Left cardiac atrium (tissue), 4 donors: ENCODE measurements around the gene NACA. TPM values are rescaled to one million over a fixed set of nuclear protein-coding genes. Genes with fewer than 3 reads are reported as not detected.
"Not testable (repeated sequence)": the region's sequence is repeated elsewhere in the genome, so short reads cannot be mapped to it uniquely, and the experiment has no call there.

ENCODE experiments used
- ATAC-seq, 2 donors: fragments of 200-7000 bp; cut with Tn5 transposase; one replicate each; pipeline ENCODE4 v1.9.1; 2020; ENCODE audit warnings: mild to moderate bottlenecking in 2 of 2, moderate library complexity in 2 of 2
- DNase-seq: peaks from one replicate; pipeline ENCODE4 v3.0.0-alpha.2; 2020
- intact Hi-C, 2 donors: fragments of 100-400 bp; cut with DNase I; formaldehyde crosslinking; loops; one replicate each; pipeline versions ENCODE4 v1.14.1 to v1.15.1; 2022 to 2023
- total RNA-seq, 2 donors: library from RNA; stranded (reverse); fragmentation: NEBNext Ultra II Directional; extraction: Animal tissue kit (Norgen Biotek cat#: 25700); gene quantifications; one replicate each; pipeline ENCODE4 v1.2.1, GENCODE V29; 2021
- donor health status: DM: no; HTN: yes; CAD: no.
- donor health status: DM: no; HTN: yes; CAD: no; lungs with severe emphysema.
- donor health status: DM: yes; HTN: yes; CAD: no.
- donor health status: Dilated cardiomyopathy.

Gene NACA
- total RNA-seq, 2 donors from 2014 or later, result 516 to 593 TPM

GRCh38 chr12:56709759-56710376 is 15.2 kb downstream of the NACA start:
- no peak for ATAC-seq
- DNase-seq, result no peak
- intact Hi-C loops, result no loop called here

GRCh38 chr12:56704522-56704921 is 20.6 kb downstream of the NACA start:
- DNase-seq, intact Hi-C loops: not testable (repeated sequence)

GRCh38 chr12:56699020-56699661 is 26.0 kb downstream of the NACA start:
- intact Hi-C loops, result no loop called here
- no peak for ATAC-seq
- no peak for DNase-seq

More at GRCh38 chr12:56704522-56704921, 20.6 kb downstream of the NACA start:
- ATAC-seq, result not testable (repeated sequence)

GRCh38 chr12:56695327-56696101 is 29.6 kb downstream of the NACA start:
- no peak for ATAC-seq
- no peak for DNase-seq

GRCh38 chr12:56694161-56694560 is 30.9 kb downstream of the NACA start:
- DNase-seq (no peak), ATAC-seq (no peak)
- intact Hi-C loops, result no loop called here

More at GRCh38 chr12:56695327-56696101, 29.6 kb downstream of the NACA start:
- intact Hi-C loops, result no loop called here

GRCh38 chr12:56688846-56689109 is 36.3 kb downstream of the NACA start:
- intact Hi-C loops, result no loop called here
- DNase-seq, result no peak
- ATAC-seq, result no peak

- intact Hi-C loops, result no loop called here
- peak; percentile 94 to 95 for ATAC-seq
- peak; percentile 98 for DNase-seq
These were observed 36.8 kb downstream of the NACA start, which contains the start of gene PTGES3 for GRCh38 chr12:56688129-56688845. Gene PTGES3 (minus strand): TSS chr12:56688284. CDS start chr12:56687999, 285 bp downstream.

GRCh38 chr12:56687223-56688128 is 37.6 kb downstream of the NACA start:
- peak; percentile 52 to 63 for ATAC-seq
- intact Hi-C loops, result loop anchor here in 1 of 2 donors (2.0 kb wide), 1 partner anchor 37 kb away; the partner anchor contains the start of gene NACA
- DNase-seq, result peak; percentile 55

- intact Hi-C loops, result no loop called here
- ATAC-seq (no peak), DNase-seq (no peak)
These were observed 40.2 kb downstream of the NACA start for GRCh38 chr12:56684745-56685359.

GRCh38 chr12:56682323-56682722 is 42.8 kb downstream of the NACA start:
- ATAC-seq, result no peak
- intact Hi-C loops, result no loop called here

GRCh38 chr12:56679883-56680575 is 45.1 kb downstream of the NACA start:
- no peak for ATAC-seq
- intact Hi-C loops, result no loop called here
- no peak for DNase-seq

More at GRCh38 chr12:56682323-56682722, 42.8 kb downstream of the NACA start:
- DNase-seq, result no peak

GRCh38 chr12:56678852-56679251 is 46.2 kb downstream of the NACA start:
- DNase-seq (no peak), ATAC-seq (no peak)
- intact Hi-C loops, result no loop called here

- ATAC-seq (no peak), DNase-seq (no peak)
- intact Hi-C loops, result no loop called here
These were observed 47.4 kb downstream of the NACA start for GRCh38 chr12:56677680-56678079.

GRCh38 chr12:56676851-56677580 is 48.1 kb downstream of the NACA start:
- no peak for DNase-seq
- intact Hi-C loops, result no loop called here
- ATAC-seq, result no peak

GRCh38 chr12:56671608-56672007 is 53.5 kb downstream of the NACA start:
- DNase-seq (no peak), ATAC-seq (no peak)
- intact Hi-C loops, result no loop called here

GRCh38 chr12:56670836-56671235 is 54.3 kb downstream of the NACA start:
- DNase-seq (no peak), ATAC-seq (no peak)
- intact Hi-C loops, result no loop called here

- no peak for ATAC-seq
- intact Hi-C loops, result no loop called here
These were observed 57.0 kb downstream of the NACA start for GRCh38 chr12:56668197-56668457.

More at GRCh38 chr12:56668197-56668457, 57.0 kb downstream of the NACA start:
- no peak for DNase-seq
